Dermis microvascular lymphatic vessel endothelial cell (primary cell): ENCODE measurements around the gene EIPR1. TPM values are rescaled to one million over a fixed set of nuclear protein-coding genes. Genes with fewer than 3 reads are reported as not detected.
A peak's percentile ranks its signal among the peaks of the same experiment; 100 is the strongest.

Source experiments
- DNase-seq, 2 donors: peaks; one replicate each; pipeline versions ENCODE4 v3.0.0 to v3.0.0-alpha.2; 2010; ENCODE audit warnings: low read depth in 2 of 2
- total RNA-seq: library from RNA; depleted of rRNA; stranded (reverse); fragments of >200 nt; gene quantifications from 2 replicates; pipeline ENCODE4 v1.2.1, GENCODE V29; 2014

EIPR1 gene
- total RNA-seq, 1 donor from 2014 or later = 28.8 TPM

DNA sequence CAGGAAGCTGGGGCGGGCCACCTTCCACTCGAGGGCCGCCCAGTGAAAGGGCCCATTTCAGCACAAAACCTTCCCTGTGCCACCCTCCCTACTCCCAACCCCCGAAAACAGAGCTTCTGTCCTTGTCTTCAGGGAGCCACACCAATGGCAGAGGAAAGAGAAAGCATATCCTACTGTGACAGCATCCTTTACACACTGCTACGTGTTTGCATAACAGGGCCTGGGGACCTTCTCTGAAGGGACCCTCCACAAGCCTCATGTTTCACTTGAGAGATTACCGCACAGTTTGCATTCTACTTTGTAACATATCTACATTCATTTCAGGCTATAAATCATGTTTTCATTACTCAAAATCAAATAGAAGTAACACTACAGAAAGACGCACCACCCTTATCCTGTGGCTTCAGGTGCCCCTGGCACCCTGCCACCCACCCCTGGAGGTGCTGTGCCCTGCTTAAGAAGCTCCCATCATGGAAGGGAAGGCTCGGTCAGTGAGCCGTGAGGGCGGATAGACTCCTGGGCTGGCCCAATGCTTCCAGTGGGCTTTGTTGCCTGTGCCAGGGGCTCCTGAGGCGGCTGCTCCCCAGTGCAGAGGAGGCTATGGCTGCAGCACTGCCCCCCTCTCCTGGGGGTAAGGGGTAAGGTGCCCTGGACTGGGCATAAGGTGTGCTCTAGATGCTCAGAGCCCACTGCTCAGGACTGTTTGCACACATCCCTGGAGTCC, 52.0 kb downstream of the EIPR1 start:
- no peak for DNase-seq

DNA sequence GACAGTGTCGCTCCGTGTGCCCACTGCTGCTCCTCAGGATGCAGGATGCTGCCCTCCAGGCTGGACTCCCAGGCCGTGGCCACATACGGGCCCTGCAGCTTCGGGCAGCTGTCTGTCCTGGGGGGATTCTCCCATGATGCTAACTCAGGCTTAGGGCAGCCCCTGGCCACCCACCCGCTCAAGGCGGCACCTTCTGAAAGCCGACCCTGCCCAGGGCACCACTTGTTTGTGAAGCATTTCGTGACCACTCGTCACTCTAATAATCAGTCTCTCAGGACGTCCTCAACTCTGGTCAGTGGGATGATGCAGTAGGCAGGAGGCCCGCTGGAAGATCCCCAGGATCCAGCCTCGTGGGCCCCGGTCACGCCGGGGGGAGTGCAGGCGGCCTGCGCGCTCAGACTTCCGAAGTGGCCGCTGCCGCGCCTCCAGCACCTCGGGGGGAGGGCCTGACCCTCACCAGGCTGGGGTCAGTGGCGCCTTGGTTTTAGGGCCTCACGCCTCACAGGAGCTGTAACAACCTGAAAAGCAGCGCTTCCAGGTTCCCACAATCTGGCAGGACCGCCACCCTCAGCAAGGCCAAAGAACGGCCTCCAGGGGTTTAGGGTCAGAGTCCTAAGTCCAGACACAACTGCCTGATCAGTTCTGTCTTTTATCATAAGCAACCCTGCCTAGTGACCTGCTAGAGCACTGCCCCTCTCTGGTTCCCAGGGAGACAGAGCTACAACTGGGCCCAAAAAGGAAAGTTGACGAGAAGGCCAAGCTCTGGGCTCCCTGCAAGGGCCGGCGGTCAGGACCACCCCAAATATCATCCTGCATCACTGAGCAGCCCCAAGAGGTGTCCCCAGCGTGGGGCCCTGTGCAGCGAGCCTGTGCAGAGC, 53.0 kb downstream of the EIPR1 start:
- no peak for DNase-seq

GRCh38 chr2:3324036-3324386, 53.6 kb downstream of the EIPR1 start:
- no peak for DNase-seq

DNA sequence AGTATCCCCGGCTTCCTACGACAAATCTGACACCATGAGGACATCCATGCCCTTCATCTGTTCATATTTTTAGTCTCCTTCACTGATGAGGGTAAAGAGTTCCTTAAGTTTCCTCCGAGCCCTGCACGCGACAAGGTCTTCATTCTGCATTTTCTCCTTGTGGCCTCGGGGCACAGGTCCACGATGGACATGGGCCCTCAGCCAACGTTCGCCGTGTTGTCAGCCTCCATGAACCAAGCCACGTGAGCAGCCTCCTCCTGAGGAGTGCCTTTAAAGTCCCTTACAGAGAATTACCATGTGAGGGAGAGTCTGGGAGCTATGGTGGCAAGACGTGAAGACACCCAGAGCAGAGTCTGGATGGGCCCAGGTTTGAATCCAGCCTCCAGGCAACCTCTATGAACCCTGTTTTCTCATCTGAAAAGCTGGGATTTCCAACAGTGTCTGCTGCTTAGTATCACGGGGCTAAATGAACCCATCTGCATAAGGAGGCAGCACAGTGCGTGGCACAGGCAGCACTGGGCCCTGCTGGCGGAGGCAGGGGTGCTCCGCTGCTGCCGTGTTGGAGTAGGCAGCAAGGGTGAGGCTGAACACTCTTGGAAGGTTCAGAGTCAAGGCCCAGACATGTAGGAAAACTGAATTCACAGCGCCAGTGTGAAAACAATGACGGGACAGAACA, 54.1 kb downstream of the EIPR1 start:
- no peak for DNase-seq

DNA sequence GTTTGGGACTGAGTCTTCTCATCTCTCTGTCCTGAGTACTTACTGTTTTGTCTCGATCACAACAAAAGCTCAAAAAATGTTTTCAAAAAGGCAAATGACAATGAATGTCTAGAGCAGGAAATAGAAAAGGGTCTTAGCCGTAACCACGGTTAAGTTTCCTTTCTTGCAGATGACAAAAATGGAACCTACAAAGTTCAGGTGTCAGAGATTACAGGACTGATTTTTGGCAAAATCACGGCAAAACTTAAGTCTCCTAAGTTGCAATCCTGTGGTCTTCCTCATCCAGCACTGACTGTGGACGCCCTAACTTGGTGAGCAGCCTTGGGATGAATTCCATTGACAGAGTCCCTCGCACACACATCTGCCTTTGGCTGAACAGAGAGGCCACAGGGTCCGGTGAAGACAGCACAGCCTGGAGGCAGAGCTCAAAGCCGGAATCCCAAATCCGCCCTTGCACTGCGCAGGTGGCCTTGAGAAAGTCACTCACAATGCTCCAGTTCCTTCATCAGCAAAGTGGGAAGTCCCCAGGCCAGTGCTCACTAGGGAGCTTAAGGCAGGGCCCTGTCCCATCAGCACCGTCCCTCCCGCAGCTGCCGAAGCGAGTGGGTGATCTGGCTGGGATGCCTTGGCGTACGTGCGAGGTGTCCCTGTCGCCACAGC, 55.2 kb downstream of the EIPR1 start:
- no peak for DNase-seq

DNA sequence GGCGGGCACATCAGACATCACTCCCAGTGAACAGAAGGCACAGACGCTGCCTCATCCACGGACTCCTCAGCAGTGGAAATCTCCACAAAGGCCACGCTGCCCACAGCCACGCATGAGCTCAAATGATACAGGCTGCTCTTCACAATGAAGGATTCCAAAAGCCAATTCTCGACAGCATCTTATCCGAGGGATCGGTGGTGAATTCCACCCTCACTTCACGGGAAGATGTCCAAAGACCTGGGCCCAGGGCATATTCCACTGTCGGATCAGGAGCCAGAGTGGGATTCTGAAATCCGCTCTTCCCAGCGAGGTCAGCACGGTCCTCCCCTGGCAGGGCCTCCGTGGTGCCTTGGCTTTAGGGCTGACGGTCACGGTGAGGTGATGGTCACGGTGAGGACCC, 55.8 kb downstream of the EIPR1 start:
- no peak for DNase-seq

DNA sequence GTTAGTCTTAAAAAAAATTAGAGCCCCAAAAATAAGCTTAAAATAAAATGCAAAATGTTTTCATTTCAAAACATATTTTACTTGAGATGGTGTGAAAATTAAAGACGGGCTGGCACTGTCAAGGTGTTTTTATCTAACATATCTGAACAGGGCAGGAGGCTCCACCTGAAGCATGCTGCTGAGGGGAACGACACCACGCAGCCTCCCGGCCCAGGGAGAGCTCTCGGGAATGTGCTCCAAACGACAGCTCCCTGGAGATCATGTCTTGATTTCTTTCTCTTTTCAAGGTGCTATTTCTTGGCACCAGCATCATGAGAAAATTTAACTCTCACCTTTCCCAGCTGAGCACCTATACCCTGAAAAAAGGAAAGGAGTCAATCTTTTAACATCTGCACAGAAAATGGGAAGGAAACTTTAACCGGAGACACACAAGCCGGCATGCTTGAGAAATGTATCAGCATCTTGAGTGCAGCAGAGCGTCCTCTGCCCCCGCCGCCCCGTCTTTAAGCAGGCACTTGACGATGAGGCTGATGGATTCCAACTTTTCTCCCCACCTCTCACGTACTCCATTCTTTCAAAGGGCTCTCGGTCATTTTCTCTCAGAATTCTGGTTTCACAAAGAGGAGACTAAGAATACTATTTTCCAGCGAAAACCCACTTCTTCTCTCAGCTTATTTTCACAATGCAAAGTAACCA, 56.6 kb downstream of the EIPR1 start:
- DNase-seq = no peak

DNA sequence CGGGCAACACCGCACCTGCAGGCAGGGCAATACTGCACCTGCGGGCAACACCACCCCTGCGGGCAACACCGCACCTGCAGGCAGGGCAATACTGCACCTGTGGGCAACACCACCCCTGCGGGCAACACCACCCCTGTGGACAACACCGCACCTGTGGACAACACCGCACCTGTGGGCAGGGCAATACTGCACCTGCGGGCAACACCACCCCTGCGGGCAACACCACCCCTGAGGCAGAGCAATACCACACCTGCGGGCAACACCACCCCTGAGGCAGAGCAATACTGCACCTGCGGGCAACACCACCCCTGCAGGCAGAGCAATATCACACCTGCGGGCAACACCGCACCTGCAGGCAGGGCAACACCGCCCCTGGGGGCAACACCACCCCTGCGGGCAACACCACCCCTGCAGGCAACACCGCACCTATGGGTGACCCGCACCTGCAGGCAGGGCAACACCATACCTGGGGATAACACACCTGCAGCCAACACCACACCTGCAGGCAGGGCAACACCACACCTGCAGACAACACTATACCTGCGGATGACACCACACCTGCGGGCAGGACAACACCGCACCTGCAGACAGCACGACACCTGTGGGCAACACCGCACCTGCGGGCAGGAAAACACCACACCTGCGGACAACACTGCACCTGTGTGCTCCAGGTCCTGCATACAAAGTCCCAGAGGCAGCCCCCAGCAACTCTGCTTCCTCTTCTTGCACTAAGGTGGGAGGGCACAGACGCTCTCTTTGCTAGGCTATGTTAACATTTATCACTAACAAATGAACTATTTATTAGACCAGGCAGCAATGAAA, 57.7 kb downstream of the EIPR1 start:
- no peak for DNase-seq

DNA sequence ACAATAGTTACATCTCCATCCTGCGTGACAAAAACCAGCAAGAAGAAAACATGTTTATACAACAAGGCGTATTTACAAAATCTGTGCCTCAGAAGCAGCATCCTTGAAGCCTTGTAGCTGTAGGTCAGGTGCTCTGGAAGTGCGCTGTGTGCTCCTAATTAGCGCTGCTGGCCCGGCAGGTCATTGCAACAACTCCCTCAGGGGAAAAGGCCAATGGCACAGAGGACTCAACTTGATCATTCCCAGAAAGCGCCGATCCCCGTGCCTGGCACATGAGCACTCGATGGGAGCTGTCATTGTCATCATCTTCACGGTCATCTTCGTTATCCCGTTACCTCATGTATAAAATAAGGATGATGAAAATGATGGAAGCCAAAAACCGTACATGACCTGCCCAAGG, 58.5 kb downstream of the EIPR1 start:
- DNase-seq = no peak

DNA sequence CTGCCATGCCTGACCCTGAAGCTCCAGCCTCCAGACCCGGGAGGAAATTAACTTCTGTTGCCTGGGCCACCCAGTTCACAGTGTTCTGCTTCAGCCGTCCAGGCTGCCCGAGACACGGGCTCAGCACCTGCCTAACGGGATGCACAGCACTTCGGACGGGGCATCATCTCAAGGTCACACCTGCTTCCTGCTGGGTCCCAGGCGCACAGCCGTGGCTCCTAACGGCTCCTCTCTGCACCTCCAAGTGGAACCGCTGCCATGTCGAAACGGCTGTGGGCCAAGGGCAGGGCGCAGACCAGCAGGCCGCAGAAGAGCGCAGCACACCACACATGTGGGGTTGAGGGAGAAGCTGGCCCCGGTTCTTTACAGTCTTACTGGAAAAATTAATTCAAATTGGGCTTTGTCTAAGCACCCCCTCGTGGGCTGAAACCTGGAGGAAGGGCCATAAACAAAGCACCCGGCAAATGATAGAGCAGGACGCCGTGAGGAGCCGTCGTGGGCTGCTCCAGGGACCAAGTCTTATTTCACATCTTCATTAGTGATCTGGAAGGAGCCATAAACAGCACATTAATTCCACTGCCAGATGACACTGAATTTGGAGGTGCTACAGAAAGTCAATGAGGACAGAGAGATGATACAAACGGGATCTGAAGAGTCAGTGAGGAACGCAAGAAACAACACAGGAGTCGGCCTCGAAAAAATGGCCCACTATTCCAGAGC, 59.6 kb downstream of the EIPR1 start:
- DNase-seq = no peak

DNA sequence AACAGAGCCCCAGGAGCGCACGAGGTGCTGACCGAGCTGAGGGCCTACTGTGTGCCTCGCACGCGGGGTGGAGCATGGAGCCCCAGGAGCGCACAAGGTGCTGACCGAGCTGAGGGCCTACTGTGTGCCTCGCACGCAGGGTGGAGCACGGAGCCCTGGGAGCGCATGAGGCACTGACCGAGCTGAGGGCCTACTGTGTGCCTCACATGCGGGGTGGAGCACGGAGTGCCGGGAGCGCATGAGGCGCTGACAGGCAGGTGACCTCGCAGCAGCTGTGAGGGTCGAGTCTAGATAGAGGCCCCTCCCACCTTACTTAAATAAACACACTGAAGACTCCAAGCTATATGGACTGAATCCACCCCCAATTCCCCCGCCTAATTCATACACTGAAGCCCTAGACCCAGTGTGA, 60.3 kb downstream of the EIPR1 start:
- no peak for DNase-seq

- no peak for DNase-seq
Measured at GRCh38 chr2:3316456-3317276, 61.0 kb downstream of the EIPR1 start.

GRCh38 chr2:3314626-3315025, 63.0 kb downstream of the EIPR1 start:
- no peak for DNase-seq

GRCh38 chr2:3313781-3314375, 63.7 kb downstream of the EIPR1 start:
- DNase-seq = peak; percentile 4 to 33

DNA sequence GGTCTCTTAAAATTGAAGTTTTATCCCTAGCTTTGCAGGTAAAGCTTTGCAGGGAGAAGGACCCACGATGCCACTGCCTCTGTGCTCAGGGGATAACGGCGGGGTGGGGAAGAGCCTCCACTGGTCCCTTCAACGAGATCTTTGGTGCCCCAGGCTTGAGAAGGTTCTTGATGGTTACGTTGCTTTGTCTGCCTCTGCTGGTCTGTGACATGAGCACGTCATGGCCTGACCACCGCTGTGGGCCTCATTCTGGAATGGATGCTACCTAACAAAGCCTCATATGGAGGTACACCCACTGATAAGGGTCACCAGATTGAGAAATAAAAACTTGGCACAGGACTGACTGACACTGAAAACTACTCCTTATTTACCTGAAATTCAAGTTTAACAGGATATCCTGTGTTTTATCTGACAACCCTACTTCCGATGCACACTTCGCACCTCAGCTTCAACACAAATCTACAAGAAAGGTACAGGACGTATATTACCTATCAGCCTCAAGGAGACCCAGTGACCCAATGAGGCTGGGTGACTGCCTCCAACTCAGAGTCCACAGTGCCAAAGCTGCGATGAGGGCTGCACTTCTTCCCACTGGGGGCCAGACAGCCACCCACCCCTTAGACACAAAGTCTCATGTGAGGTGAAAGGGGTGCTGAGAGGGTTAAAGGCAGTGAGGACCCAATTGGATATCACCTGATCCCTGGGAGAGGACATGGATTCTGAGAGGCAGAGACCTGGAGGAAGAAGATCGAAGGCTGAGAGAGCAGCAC, 64.9 kb downstream of the EIPR1 start:
- no peak for DNase-seq

DNA sequence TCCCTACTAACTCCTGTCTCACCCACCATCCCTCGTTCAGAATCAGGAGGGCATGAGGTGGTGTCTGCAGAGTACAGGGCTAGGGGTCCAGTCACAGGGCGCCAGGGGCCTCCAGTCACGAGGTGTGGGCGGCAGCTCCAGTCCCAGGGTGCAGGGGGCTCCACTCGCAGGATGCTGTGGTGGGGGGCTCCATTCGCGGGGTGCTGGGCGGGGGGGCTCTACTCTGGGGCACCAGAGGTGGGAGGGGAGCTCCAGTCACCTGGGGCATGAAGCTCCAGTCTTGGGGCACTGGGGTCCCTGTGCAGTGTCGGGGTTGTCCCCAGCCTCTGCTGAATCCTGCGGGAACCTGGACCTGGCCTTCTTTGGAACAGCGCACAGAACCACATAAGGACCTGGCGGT, 66.0 kb downstream of the EIPR1 start:
- no peak for DNase-seq

DNA sequence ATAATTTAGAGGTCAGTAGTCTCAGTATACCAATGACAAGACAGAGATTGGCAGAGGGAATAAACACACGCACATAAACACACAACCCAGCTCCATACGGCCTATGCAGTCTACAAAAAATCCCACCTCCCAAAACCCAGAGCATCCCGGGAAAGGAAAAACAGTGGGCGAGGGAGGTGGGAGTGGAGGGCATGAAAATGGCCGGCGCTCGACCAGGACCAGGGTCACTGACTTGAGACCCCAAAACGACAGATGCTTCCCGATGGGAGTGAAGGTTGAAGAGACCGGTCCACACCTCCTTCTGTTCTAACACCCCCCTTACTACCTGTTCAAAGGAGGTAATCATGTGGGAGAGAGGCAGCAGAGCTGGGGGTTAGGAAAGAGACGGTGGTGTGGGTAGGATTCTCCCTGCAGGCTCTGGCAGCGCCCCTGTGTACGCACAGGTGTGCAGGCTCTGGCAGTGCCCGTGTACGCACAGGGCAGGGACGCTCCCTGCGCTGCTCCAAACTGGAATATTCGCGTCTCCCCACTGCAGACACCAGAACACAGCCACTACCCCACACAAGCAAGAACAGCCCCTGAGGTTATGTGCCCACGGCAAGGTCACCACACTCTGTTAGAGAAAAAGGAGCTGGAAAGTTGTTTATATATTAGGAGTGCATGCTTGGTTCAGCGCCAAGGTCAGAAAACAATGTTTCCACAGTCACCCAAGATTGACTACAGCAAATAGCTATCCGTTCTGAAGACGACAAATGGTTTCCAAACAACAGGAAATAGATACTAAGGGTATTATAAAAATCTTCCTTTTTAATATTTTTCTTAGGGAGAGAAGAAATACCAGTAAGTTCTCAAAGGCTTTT, 67.9 kb downstream of the EIPR1 start:
- peak in 1 of 2 donors; percentile 45 for DNase-seq
